ENCODE data around the gene HSPD1. TPM values are rescaled to one million over a fixed set of nuclear protein-coding genes. Genes with fewer than 3 reads are reported as not detected.
A peak's percentile ranks its signal among the peaks of the same experiment; 100 is the strongest.

Gene HSPD1
- total and polyA plus RNA-seq, 2 of the 13 experiments (the other 11 are each of a cell fraction or from before 2014, with no cell fraction given), result 685 to 2,610 TPM

DNA sequence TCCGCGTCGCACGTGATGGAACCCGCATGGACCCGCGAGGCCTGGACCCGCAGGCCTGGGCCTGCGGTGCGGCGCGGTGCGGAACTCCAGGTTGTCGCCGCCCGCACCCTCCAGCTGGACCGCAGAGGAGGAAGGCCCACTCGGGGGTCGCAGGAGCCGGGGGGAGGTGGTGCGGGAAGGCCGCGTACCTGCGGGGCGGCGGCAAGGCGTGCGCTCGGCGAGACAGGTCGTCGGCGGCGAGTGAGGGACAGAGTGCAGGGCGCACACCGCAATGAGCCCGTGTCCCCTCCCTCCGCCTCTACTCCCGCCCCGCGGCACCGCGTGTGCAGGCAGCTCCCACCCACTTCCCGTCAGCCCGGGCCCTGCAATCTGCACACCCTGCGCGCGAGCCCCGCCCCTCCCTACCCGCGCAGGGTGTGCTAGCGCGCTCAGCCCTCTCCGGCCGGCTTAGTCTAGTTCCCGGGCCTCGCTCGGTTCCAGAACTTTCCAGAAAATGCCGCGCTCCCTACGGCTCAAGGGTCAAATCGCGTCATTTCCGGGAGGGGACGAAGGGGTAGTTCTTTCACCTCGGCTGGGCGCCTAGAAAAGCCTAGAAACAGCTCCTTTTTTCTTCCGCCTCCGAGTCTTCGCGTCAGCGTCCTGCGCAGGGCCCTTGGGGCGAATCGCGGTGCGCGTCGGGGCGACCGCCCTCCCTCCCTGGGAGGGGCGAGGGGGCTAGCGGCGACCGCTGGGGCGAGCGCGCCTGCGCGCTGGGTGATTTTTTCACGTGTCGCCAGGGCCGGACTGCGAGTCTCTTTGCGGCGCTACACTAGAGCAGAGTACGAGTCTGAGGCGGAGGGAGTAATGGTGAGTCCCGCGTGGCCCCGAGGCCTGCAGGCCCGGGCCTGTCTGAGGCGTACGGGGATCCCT, at the start of gene HSPD1, which contains the start of gene HSPE1 (continued):
- TF ChIP-seq, protein P1, sequence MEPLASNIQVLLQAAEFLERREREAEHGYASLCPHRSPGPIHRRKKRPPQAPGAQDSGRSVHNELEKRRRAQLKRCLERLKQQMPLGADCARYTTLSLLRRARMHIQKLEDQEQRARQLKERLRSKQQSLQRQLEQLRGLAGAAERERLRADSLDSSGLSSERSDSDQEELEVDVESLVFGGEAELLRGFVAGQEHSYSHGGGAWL (CRISPR knock-in tag; IDR thresholded peaks at IDR 0.05), result peak; percentile 95
- no peak for TF ChIP-seq NPAS2 (CRISPR knock-in tag; IDR thresholded peaks at IDR 0.05; ENCODE audit: borderline replicate concordance)
- TF ChIP-seq ZNF136 (CRISPR knock-in tag; IDR thresholded peaks at IDR 0.05; ENCODE audit: low read depth), result peak; percentile 76
- TF ChIP-seq NFIC (IDR thresholded peaks at IDR 0.05; ENCODE audit: low read length), result peak; percentile 86; the same call in 1 of the 2 replicates
- TF ChIP-seq, protein P2, sequence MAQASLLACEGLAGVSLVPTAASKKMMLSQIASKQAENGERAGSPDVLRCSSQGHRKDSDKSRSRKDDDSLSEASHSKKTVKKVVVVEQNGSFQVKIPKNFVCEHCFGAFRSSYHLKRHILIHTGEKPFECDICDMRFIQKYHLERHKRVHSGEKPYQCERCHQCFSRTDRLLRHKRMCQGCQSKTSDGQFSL (CRISPR knock-in tag; IDR thresholded peaks at IDR 0.05), result peak; percentile 84; the same call in 1 of the 2 replicates
- peak; percentile 86; the same call in 1 of the 2 replicates for TF ChIP-seq ZNF775 (CRISPR knock-in tag; IDR thresholded peaks at IDR 0.05; ENCODE audit: borderline replicate concordance)
- no peak for TF ChIP-seq PHB2 (IDR thresholded peaks at IDR 0.05; ENCODE audit: partially characterized antibody)
- peak; percentile 90 for TF ChIP-seq ZNF768 (CRISPR knock-in tag; IDR thresholded peaks at IDR 0.05)
- TF ChIP-seq, protein P3, sequence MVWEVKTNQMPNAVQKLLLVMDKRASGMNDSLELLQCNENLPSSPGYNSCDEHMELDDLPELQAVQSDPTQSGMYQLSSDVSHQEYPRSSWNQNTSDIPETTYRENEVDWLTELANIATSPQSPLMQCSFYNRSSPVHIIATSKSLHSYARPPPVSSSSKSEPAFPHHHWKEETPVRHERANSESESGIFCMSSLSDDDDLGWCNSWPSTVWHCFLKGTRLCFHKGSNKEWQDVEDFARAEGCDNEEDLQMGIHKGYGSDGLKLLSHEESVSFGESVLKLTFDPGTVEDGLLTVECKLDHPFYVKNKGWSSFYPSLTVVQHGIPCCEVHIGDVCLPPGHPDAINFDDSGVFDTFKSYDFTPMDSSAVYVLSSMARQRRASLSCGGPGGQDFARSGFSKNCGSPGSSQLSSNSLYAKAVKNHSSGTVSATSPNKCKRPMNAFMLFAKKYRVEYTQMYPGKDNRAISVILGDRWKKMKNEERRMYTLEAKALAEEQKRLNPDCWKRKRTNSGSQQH (CRISPR knock-in tag; IDR thresholded peaks at IDR 0.05; ENCODE audit: low read depth), result 0 out of 2 replicates have a peak, but pooled peaks have one; percentile 90
- TF ChIP-seq BCL6 (CRISPR knock-in tag; IDR thresholded peaks at IDR 0.05), result peak; percentile 75
- peak; percentile 98 for TF ChIP-seq ZNF510 (CRISPR knock-in tag; IDR thresholded peaks at IDR 0.05; ENCODE audit: low read depth)
- no peak for TF ChIP-seq SNRNP70 (IDR thresholded peaks at IDR 0.05; ENCODE audit: low read depth, low read length)
- TF ChIP-seq CREM (IDR thresholded peaks at IDR 0.05), result peak; percentile 98
- TF ChIP-seq CREM (CRISPR knock-in tag; IDR thresholded peaks at IDR 0.05), result peak; percentile 64
- no peak for TF ChIP-seq SMARCE1 (IDR thresholded peaks at IDR 0.05; ENCODE audit: borderline replicate concordance)
- TF ChIP-seq KDM4B (CRISPR knock-in tag; IDR thresholded peaks at IDR 0.05), result peak; percentile 90
- peak; percentile 87 for TF ChIP-seq FOXO1 (CRISPR knock-in tag; IDR thresholded peaks at IDR 0.05)
- peak; percentile 81; the same call in 1 of the 2 replicates for TF ChIP-seq ZNF614 (CRISPR knock-in tag; IDR thresholded peaks at IDR 0.05; ENCODE audit: borderline replicate concordance)
- TF ChIP-seq MAFK (conservative IDR thresholded peaks at IDR 0.05 in 1 of 2, IDR thresholded peaks at IDR 0.05 in 1 of 2; ENCODE audit: low read length in 2 of 2), result no peak
- peak; percentile 93; the same call in 1 of the 2 replicates for TF ChIP-seq STAT5B (CRISPR knock-in tag; IDR thresholded peaks at IDR 0.05)
- TF ChIP-seq, protein P4, sequence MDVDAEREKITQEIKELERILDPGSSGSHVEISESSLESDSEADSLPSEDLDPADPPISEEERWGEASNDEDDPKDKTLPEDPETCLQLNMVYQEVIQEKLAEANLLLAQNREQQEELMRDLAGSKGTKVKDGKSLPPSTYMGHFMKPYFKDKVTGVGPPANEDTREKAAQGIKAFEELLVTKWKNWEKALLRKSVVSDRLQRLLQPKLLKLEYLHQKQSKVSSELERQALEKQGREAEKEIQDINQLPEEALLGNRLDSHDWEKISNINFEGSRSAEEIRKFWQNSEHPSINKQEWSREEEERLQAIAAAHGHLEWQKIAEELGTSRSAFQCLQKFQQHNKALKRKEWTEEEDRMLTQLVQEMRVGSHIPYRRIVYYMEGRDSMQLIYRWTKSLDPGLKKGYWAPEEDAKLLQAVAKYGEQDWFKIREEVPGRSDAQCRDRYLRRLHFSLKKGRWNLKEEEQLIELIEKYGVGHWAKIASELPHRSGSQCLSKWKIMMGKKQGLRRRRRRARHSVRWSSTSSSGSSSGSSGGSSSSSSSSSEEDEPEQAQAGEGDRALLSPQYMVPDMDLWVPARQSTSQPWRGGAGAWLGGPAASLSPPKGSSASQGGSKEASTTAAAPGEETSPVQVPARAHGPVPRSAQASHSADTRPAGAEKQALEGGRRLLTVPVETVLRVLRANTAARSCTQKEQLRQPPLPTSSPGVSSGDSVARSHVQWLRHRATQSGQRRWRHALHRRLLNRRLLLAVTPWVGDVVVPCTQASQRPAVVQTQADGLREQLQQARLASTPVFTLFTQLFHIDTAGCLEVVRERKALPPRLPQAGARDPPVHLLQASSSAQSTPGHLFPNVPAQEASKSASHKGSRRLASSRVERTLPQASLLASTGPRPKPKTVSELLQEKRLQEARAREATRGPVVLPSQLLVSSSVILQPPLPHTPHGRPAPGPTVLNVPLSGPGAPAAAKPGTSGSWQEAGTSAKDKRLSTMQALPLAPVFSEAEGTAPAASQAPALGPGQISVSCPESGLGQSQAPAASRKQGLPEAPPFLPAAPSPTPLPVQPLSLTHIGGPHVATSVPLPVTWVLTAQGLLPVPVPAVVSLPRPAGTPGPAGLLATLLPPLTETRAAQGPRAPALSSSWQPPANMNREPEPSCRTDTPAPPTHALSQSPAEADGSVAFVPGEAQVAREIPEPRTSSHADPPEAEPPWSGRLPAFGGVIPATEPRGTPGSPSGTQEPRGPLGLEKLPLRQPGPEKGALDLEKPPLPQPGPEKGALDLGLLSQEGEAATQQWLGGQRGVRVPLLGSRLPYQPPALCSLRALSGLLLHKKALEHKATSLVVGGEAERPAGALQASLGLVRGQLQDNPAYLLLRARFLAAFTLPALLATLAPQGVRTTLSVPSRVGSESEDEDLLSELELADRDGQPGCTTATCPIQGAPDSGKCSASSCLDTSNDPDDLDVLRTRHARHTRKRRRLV (CRISPR knock-in tag; IDR thresholded peaks at IDR 0.05), result peak; percentile 89
- no peak for TF ChIP-seq CENPX (CRISPR knock-in tag; IDR thresholded peaks at IDR 0.05)
- peak; percentile 93 for TF ChIP-seq ISL2 (CRISPR knock-in tag; IDR thresholded peaks at IDR 0.05)
